ENCODE results near the gene SP3.

Gene SP3

DNA sequence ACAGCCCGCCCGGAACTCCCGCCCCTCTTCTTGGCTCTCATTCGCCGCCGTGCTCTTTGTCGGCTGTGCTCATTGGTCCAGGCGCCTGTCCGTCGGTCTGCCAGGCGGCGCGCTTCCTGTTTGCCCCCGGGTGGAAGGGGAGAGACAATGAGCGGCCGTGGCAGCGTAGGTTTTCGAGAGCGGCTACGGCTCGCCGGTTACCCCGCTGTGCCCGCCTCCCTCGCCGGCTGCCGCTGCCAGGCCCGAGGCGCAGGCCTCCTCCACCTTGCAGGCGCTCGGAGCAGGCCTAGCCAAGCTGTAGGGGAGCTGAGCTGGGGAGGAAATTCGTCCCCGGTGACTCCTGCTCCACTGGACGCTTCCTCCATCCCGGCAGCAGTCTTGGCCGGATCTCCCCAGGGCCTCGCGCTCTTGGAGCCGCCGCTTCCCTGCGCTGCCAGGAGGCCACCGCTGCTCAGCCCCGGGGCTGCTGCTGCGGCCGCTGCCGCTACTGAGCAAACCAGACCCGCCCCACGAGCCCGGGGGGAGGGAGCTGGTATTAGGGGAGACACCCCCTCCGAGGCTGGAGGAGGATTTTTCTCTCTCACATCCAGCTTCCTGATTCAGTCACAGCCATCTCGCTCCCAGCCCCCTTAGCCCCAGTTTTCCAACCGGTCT lies at the start of gene SP3:
Gene SP3 (minus strand): TSS at position 2 of the 654 bp plus-strand sequence. CDS start 202 bp downstream, outside the sequence.
- peak within 1 kb of the TSS; percentile 99 for H3K4me3 ChIP-seq (ENCODE audit: low read depth, low read length)
- peaks cover 16% of the 10 kb centered on the region for H3K4me1 ChIP-seq (ENCODE audit: control insufficient read depth, insufficient read depth, low read length)
- H3K36me3 ChIP-seq (ENCODE audit: control insufficient read depth, insufficient read depth, low read length) = peaks cover 11% of the 10 kb centered on the region
- H3K9ac ChIP-seq (ENCODE audit: low read length) = peak within 1 kb of the TSS; percentile 100
- H3K9me3 ChIP-seq (ENCODE audit: control insufficient read depth, insufficient read depth, low read depth, low read length) = 0 out of 2 replicates have a peak, but pooled peaks cover 2% of the 10 kb centered on the region
- no peaks in the 10 kb centered on the region for H3K27me3 ChIP-seq (ENCODE audit: control insufficient read depth, insufficient read depth, low read length)
- peak within 1 kb of the TSS; percentile 100 for H3K27ac ChIP-seq (ENCODE audit: low read depth, low read length)

DNA sequence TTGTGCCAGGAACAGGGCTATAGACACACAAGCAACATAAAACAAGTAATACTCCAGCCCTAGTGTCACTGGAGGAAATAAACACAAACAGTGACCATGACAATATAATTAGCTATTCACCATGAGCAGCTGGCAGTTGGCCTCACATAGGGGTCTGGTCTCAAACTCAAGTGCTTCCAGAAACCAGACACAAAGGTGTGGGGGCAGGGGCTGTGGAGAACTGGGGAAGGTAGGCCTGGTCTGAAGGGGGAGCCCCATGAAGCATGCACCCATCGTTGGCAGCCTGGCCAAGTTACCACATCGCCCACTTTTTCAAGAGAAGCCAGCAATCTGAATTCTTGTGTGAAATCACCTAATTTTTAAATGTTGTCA lies 49.5 kb upstream of the SP3 start:
- peak overlapping the region; percentile 22 for H3K9ac ChIP-seq (ENCODE audit: low read length)
- H3K9me3 ChIP-seq (ENCODE audit: control insufficient read depth, insufficient read depth, low read depth, low read length) = no peaks in the 10 kb centered on the region
- H3K4me1 ChIP-seq (ENCODE audit: control insufficient read depth, insufficient read depth, low read length) = peaks cover 40% of the 10 kb centered on the region
- H3K4me3 ChIP-seq (ENCODE audit: low read depth, low read length) = peak overlapping the region; percentile 28; the same call in 1 of the 2 replicates
- no peaks in the 10 kb centered on the region for H3K36me3 ChIP-seq (ENCODE audit: control insufficient read depth, insufficient read depth, low read length)
- peak overlapping the region; percentile 40; the same call in 1 of the 2 replicates for H3K27ac ChIP-seq (ENCODE audit: low read depth, low read length)
- H3K27me3 ChIP-seq (ENCODE audit: control insufficient read depth, insufficient read depth, low read length) = peaks cover 7% of the 10 kb centered on the region; the same call in 1 of the 2 replicates

DNA sequence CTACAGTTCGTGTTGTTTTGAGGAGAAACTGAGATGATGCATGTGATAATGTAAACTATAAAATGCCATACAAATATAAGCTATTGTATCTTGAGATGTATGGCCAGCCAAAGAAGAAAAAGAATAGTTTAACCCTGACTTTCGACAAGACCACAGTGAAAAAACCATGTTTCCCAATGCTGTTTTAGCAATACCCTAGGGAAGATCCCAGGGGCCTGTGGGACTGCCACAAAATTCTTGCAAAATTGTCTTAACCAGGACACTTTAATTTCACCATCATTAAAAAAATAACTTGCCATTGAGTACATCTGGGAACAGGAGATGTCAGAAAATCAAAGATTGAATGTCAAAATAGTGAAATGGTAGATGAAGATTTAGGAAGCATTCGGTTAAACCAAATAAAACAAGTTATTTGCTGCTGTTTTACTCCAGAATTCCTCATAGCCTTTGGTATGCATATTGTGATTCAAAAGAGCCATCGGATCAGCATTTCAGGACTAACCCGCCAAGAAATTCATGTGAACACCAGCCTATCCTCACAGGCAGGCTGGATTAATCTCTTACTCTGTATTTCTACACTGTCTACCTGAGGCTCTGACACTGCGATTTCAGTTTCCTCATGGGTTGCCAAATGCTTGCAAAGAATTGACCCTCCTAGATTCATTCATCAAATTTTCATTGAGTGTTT lies 49.0 kb upstream of the SP3 start:
- peak overlapping the region; percentile 40; the same call in 1 of the 2 replicates for H3K27ac ChIP-seq (ENCODE audit: low read depth, low read length)
- no peaks in the 10 kb centered on the region for H3K36me3 ChIP-seq (ENCODE audit: control insufficient read depth, insufficient read depth, low read length)
- peak overlapping the region; percentile 28; the same call in 1 of the 2 replicates for H3K4me3 ChIP-seq (ENCODE audit: low read depth, low read length)
- peaks cover 7% of the 10 kb centered on the region; the same call in 1 of the 2 replicates for H3K27me3 ChIP-seq (ENCODE audit: control insufficient read depth, insufficient read depth, low read length)
- peak overlapping the region; percentile 22 for H3K9ac ChIP-seq (ENCODE audit: low read length)
- H3K4me1 ChIP-seq (ENCODE audit: control insufficient read depth, insufficient read depth, low read length) = peaks cover 40% of the 10 kb centered on the region
- no peaks in the 10 kb centered on the region for H3K9me3 ChIP-seq (ENCODE audit: control insufficient read depth, insufficient read depth, low read depth, low read length)

DNA sequence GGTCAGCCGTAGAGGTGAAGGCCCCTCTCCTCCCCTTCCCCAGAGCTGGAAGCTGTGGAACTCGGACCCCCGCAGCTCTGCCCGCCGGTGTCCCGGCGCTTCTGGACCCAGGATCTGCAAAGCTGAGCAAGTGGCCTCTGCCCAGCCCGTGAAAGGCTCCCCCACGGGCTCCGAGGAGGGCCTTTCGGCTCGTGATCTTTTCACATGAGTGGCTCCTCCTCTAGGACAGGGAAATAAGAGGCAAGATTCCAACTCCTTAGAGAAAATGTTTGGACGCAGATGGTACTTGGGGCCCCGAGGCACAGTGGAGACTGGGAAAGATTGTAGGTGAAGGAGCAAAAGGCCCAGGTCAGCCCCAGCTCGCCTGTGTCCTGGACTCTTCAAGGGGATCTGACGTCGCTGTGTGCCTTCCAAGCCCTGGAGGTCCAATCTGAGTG lies 48.2 kb upstream of the SP3 start:
- Histone ChIP-seq H3K4me3 (ENCODE audit: low read depth, low read length) (peak overlapping the region; percentile 72), H3K27me3 (ENCODE audit: control insufficient read depth, insufficient read depth, low read length) (peaks cover 7% of the 10 kb centered on the region; the same call in 1 of the 2 replicates), H3K36me3 (ENCODE audit: control insufficient read depth, insufficient read depth, low read length) (no peaks in the 10 kb centered on the region), H3K27ac (ENCODE audit: low read depth, low read length) (peak overlapping the region; percentile 88; the same call in 1 of the 2 replicates), H3K9me3 (ENCODE audit: control insufficient read depth, insufficient read depth, low read depth, low read length) (no peaks in the 10 kb centered on the region), H3K9ac (ENCODE audit: low read length) (peak overlapping the region; percentile 82), H3K4me1 (ENCODE audit: control insufficient read depth, insufficient read depth, low read length) (peaks cover 40% of the 10 kb centered on the region)

DNA sequence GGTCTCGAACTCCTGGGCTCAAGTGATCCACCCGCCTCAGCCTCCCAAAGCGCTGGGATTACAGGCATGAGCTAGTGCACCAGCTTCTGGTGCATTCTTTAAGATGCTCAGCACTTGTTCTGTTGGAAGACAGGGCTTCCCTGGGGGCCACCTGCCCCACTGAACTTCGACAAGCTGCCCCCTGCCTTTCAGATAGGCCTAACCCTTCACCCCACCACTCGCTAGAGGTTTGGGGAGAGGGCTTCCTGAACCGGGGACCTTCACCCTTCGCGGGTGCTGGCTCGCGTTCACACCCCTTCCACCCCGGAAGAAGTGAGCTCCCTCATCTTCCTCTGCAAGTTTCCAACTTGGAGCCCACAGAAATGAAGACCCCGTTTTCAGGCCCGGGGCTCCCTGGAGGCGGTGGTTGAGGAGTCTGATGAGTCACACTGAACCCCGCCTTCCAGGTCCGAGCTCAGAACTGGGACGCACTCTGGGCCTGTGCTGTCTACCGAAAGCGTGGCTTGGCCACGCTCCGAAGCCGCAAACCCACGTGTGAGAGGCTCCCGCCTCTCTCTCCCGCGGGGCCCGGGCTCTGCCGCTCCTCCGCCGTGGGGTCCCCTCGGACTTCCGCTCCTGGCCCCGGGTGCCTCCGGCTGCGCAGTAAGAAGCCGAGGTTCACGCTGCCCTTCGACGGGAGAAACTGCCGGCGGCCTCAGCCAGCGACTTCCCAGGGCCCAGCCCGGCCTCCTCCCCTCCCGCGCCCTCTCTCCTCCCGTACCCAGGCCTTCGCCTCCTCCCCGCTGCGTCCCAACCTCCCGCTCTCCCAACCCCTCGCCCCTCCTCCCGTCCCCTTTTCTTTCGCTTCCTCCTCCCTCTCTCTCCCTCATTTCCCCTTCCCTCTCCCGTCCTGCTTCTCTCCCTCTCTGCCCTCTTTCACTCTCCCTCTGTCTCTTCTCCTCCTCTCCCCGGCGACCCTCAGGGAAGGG lies 47.5 kb upstream of the SP3 start:
- Histone ChIP-seq H3K27ac (ENCODE audit: low read depth, low read length) (peak overlapping the region; percentile 88; the same call in 1 of the 2 replicates), H3K4me3 (ENCODE audit: low read depth, low read length) (peak overlapping the region; percentile 72), H3K27me3 (ENCODE audit: control insufficient read depth, insufficient read depth, low read length) (peaks cover 7% of the 10 kb centered on the region; the same call in 1 of the 2 replicates), H3K4me1 (ENCODE audit: control insufficient read depth, insufficient read depth, low read length) (peaks cover 40% of the 10 kb centered on the region), H3K9ac (ENCODE audit: low read length) (peak overlapping the region; percentile 82), H3K9me3 (ENCODE audit: control insufficient read depth, insufficient read depth, low read depth, low read length) (no peaks in the 10 kb centered on the region), H3K36me3 (ENCODE audit: control insufficient read depth, insufficient read depth, low read length) (no peaks in the 10 kb centered on the region)

DNA sequence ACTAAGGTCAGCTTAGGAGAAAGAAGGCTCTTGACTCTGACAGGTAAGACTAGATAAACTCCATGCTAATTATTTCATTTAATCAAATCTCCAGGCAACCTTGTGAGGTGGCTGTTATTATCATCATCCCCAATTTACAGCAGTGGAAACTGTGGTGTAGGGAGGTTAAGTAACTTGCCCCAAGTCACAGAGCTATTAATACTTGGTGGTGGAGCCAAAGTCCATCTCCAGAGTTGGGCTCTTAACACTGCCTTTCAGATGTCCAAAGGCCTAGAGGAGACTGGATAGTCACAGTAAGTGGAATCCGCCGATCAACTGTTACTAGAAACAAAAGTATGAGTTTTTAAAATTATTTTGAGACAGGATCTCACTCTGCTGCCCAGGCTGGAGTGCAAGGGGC lies 46.6 kb upstream of the SP3 start:
- Histone ChIP-seq H3K4me1 (ENCODE audit: control insufficient read depth, insufficient read depth, low read length) (peaks cover 40% of the 10 kb centered on the region), H3K9me3 (ENCODE audit: control insufficient read depth, insufficient read depth, low read depth, low read length) (no peaks in the 10 kb centered on the region), H3K9ac (ENCODE audit: low read length) (no peak overlapping the region), H3K27me3 (ENCODE audit: control insufficient read depth, insufficient read depth, low read length) (peaks cover 7% of the 10 kb centered on the region; the same call in 1 of the 2 replicates), H3K36me3 (ENCODE audit: control insufficient read depth, insufficient read depth, low read length) (no peaks in the 10 kb centered on the region), H3K4me3 (ENCODE audit: low read depth, low read length) (no peak overlapping the region), H3K27ac (ENCODE audit: low read depth, low read length) (no peak overlapping the region)

DNA sequence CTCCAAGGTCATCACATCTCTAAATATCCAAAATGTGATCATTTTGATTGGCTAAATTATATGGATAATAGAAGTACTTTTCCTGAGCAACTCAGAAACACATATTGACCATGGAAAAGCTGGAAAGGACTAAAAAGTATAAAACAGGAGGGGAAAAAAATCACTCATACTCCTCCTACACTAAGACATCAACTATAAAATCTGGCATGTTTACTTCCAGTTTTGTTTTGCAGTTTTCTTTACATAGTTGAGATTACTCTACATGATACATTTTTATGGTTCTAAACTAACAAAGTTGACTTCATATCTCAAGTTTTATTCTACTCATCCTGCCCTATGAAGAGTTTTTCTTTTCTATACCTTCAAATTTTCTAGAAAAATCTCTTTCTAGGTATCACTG lies 46.0 kb upstream of the SP3 start:
- Histone ChIP-seq H3K4me1 (ENCODE audit: control insufficient read depth, insufficient read depth, low read length) (peaks cover 40% of the 10 kb centered on the region), H3K9me3 (ENCODE audit: control insufficient read depth, insufficient read depth, low read depth, low read length) (no peaks in the 10 kb centered on the region), H3K4me3 (ENCODE audit: low read depth, low read length) (no peak overlapping the region)

DNA sequence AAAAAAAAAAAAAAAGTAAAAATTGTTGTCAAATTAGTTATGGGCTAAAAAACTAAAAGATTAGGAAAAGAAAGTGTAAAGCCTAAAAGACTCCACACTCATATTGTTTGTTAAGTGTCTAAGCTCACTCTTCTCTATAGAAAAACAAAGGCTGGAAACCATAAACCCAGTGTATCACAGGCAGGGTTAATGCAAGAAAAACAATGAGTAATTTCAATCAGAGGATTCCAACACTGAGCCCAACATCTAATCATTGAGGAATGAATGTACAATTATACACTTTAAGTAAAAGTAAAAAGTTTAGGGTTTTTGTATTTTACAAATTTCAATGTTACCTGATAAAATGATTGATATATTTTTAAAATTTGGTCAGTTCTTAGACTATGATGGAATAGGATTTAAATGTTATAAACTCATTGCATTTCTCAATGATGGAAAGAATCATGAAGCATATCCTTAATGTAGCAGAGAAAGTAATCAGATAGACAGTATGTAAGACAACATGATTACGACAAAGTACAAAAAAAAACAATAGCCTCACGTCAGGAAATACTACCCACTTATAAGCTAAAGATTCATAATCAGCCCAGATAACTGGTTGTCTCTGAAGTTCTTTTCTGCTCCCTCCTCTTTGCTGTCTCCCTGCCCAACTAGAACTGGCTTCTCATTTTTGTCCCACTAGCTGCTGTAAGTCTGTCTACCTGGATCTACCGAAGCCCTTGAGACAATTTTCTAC lies 44.5 kb upstream of the SP3 start:
- no peaks in the 10 kb centered on the region for H3K9me3 ChIP-seq (ENCODE audit: control insufficient read depth, insufficient read depth, low read depth, low read length)
- H3K9ac ChIP-seq (ENCODE audit: low read length) = no peak overlapping the region
- H3K27ac ChIP-seq (ENCODE audit: low read depth, low read length) = no peak overlapping the region
- no peak overlapping the region for H3K4me3 ChIP-seq (ENCODE audit: low read depth, low read length)
- H3K36me3 ChIP-seq (ENCODE audit: control insufficient read depth, insufficient read depth, low read length) = no peaks in the 10 kb centered on the region
- H3K27me3 ChIP-seq (ENCODE audit: control insufficient read depth, insufficient read depth, low read length) = peaks cover 7% of the 10 kb centered on the region; the same call in 1 of the 2 replicates
- H3K4me1 ChIP-seq (ENCODE audit: control insufficient read depth, insufficient read depth, low read length) = peaks cover 26% of the 10 kb centered on the region

More for the DNA sequence above, 46.0 kb upstream of the SP3 start:
- no peaks in the 10 kb centered on the region for H3K36me3 ChIP-seq (ENCODE audit: control insufficient read depth, insufficient read depth, low read length)
- peaks cover 7% of the 10 kb centered on the region; the same call in 1 of the 2 replicates for H3K27me3 ChIP-seq (ENCODE audit: control insufficient read depth, insufficient read depth, low read length)
- H3K9ac ChIP-seq (ENCODE audit: low read length) = no peak overlapping the region
- H3K27ac ChIP-seq (ENCODE audit: low read depth, low read length) = no peak overlapping the region

DNA sequence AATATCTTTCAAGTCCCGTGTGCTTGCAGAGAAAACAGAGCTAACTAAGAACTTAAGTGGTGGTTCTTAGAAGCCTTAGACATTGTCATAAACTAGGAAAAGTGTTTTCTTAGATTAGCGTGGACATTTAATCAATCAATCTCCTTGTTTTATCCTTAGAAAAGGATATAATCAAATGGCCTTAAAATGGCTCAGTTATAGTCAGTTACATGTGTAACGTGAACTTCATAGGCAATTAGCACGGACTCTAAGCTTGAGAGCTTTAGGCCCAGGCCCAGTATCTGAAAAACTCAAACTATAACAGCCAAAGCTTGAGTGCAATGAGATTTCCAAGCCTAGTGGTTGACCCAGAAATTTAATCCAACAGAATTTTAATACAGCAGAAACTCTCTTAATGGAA lies 43.5 kb upstream of the SP3 start:
- no peaks in the 10 kb centered on the region for H3K9me3 ChIP-seq (ENCODE audit: control insufficient read depth, insufficient read depth, low read depth, low read length)
- no peak overlapping the region for H3K4me3 ChIP-seq (ENCODE audit: low read depth, low read length)
- peaks cover 26% of the 10 kb centered on the region for H3K4me1 ChIP-seq (ENCODE audit: control insufficient read depth, insufficient read depth, low read length)
- no peak overlapping the region for H3K27ac ChIP-seq (ENCODE audit: low read depth, low read length)
- no peaks in the 10 kb centered on the region for H3K36me3 ChIP-seq (ENCODE audit: control insufficient read depth, insufficient read depth, low read length)
- peaks cover 7% of the 10 kb centered on the region; the same call in 1 of the 2 replicates for H3K27me3 ChIP-seq (ENCODE audit: control insufficient read depth, insufficient read depth, low read length)
- no peak overlapping the region for H3K9ac ChIP-seq (ENCODE audit: low read length)

DNA sequence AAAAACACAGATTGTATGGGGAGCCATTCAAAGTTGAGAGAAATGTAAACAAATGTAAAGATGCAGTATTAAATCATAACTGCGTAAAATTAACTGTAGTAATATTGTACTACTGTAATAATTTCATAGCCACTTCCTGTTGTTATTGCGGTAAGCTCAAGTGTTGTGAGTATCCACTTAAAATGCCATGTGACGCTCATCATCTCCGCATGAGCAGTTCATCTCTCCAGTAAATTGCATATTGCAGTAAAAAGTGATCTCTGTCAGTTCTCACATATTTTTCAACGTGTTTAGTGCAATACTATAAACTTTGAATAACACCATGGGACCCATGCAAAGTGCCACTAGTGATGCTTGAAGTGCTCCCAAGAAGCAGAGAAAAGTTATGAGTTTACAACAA lies 41.8 kb upstream of the SP3 start:
- Histone ChIP-seq H3K4me1 (ENCODE audit: control insufficient read depth, insufficient read depth, low read length) (peaks cover 14% of the 10 kb centered on the region), H3K27ac (ENCODE audit: low read depth, low read length) (no peak overlapping the region), H3K36me3 (ENCODE audit: control insufficient read depth, insufficient read depth, low read length) (no peaks in the 10 kb centered on the region), H3K9me3 (ENCODE audit: control insufficient read depth, insufficient read depth, low read depth, low read length) (no peaks in the 10 kb centered on the region), H3K9ac (ENCODE audit: low read length) (no peak overlapping the region), H3K4me3 (ENCODE audit: low read depth, low read length) (no peak overlapping the region), H3K27me3 (ENCODE audit: control insufficient read depth, insufficient read depth, low read length) (peaks cover under 1% of the 10 kb centered on the region; the same call in 1 of the 2 replicates)
